HG03108 (cell line): ENCODE data around the gene CHD9NB.
"Not testable (repeated sequence)": the region's sequence is repeated elsewhere in the genome, so short reads cannot be mapped to it uniquely, and the experiment has no call there.

Source experiments
- ATAC-seq: cut with Tn5 transposase; IDR thresholded peaks from one replicate; pipeline ENCODE4 v1.9.1; 2021; ENCODE audit warnings: moderate library complexity; ENCODE audit not compliant: unreplicated experiment

CHD9NB gene

DNA sequence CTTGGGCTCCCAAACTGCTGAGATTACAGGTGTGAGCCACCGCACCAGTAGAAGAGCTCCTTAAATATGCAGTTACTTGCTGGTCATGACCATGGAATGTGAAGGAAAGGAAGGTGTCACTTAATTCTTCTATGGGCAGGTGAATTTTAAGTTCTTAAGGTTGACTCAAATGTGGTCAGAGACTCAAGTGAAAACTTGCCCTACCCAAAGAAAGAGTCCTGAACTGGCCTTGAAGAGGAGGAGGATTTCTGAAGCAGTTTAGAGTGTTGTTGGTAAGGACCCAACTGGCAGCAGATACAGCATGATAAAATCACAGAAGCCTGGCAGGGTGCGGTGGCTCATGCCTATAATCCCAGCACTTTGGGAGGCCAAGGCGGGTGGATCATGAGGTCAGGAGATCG is 31.4 kb upstream of the CHD9NB start:
- ATAC-seq = no peak

DNA sequence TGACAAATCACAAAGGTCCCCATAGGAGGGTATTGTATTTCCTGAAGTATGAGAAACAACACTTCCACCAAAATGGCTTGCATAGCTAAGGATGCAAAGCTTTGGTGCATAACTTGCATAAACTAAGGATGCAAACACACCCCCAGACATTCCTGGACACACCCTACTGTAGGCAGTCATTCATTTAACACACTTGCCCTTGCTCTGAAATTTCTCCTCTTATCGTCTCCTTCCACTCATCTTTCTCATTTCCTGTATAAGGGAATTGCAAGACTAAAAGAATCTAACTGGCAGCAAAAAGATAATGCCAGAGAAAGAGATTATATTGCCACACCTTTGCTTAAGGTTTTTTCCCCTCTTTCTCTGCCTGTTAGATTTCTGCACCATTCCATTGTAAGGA is 30.4 kb upstream of the CHD9NB start:
- no peak for ATAC-seq

DNA sequence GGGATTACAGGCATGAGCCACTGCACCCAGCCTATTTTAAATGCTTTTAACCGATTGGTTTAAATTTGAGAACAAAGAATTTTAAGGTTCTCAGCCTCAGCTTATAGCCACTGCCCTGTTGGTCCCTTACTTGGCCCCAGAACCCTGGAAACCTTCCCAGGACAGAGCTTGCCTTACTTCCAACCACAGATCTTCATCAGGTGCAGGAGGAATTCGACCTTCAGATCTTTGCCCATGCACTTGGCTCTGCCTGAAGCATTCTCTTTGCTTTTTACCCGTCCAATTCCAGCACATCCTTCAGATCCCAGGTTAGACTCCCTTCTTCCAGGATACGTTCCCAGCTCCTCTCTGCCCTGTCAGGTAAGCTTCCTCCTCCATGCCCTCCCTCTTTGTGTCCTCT is 29.8 kb upstream of the CHD9NB start:
- no peak for ATAC-seq

DNA sequence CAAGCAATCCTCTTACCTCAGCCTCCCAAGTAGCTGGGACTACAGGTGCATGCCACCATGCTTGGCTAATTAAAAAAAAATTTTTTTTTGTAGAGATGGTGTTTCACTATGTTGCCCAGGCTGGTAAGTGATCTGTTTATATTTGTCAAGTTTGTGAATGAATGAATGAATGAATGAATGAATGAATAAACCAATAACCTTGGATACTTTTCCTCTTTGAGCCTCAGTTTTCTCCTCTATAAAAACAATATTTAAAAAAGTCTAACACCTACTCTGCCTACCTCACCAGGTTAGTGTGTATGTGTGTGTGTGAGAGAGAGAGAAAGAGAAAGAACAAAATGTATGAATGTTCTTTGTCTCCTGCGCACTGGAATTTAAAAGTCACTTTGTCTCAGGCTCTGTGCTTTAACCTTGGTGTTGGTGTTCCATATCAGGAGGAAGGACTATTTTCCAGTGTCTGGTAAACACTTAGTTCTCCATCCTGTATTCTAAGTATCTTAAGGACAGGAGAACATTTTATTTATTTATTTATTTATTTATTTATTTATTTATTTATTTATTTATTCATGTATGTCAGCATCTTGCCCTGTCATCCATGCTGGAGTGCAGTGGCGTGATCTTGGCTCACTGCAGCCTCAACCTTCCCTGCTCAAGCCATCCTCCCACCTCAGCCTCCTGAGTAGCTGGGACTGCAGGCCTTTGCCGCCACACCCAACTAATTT is 29.1 kb upstream of the CHD9NB start:
- no peak for ATAC-seq

DNA sequence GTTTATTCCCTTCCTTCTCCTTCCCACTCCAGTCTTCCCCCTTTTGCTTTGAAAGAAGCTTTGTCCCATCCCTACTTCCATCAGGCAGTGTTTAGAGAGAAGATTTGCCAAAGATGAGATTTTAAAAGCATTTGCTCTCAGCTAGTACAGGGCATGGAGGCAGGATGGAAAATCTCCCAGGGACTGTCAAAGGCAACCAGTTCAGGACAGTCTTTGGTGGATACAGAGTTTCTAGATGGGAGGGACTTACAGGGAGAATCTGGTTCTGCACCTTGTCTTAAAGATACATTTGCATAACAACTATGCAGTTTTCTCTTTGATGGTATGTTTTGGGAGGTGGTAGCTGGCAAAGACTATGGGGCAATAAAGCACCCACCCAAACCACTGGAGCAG is 28.3 kb upstream of the CHD9NB start:
- ATAC-seq = no peak

DNA sequence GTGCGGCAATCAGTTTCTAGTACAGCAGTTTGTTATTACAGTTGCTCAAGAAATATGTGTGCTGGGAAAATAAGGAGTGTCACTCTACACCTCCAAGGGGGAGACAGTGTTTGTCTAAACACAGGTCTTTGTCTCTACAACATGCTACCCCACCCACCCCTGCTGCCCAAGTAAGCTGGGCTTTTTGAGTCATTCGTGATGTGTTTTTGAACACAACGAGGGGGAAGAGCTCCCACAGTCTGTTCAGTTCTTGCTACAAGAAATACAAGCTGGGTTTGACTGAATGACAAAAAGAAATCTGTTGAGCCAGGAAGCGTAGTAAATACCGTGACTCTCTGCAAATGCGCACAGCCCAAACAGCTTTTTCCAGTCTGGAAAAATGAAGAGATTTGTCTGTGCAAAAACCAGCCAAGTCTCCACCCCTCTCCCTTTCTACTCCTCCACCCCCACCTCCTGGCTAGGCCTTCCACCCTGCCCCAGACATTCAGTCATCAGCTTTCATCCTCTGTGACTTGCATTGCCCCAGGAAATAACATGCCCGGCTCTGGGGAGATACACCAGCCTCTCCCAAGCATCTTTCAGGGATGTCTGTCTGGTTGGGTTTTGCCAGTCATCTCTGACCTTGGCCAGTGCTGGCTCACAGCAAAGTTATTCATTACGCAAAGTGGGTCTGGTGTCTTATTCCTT is 27.8 kb upstream of the CHD9NB start:
- no peak for ATAC-seq

DNA sequence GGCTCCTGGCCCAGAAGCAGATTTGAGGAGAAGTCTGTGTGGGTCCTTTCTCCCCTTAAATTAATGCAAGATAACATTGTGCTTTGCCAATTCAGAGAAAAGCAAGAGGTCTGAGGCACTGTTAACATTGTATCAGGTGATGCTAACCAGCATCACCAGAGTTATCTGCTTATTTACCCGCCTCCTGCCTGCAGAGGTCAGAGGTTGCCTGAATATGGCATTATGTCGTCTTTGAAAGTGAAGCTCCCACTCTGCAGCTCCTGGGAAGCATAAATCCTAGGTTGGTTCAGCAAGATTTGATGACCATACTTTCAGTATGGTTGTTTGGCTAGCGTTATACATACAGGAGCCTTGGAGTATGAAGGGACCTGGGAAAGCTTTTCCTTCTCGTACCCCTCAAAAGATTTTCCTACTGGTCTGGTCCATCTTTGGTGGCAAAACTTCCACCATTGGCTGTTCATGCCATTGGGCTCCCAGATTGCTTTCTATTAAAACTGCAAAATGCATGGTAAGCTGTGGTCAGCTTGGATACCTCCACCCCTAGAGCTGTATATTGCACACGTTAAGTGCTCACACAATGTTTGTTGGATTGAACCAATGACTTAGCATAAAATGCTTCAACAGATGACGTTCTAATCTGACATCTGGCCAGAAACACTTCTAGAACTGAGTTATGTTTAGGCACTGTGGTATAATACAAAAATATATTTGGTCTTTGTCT is 26.2 kb upstream of the CHD9NB start:
- no peak for ATAC-seq

DNA sequence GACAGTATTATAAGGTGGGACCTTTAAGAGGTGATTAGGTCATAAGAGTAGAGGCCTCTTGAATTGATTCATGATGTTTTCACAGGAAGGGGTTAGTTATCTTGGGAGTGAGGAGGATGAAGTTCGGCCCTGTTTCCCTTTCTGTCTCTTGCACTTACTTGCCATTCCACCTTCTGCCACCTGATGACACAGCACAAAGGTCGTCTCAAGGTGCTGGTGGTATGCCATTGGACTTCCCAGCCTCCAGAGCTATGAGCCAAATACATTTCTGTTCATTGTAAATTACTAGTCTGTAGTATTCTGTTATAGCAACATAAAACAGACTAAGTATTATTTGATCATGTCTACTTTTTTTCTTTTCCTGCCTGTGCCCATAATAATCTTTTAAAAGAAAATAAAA is 25.6 kb upstream of the CHD9NB start:
- ATAC-seq = no peak

DNA sequence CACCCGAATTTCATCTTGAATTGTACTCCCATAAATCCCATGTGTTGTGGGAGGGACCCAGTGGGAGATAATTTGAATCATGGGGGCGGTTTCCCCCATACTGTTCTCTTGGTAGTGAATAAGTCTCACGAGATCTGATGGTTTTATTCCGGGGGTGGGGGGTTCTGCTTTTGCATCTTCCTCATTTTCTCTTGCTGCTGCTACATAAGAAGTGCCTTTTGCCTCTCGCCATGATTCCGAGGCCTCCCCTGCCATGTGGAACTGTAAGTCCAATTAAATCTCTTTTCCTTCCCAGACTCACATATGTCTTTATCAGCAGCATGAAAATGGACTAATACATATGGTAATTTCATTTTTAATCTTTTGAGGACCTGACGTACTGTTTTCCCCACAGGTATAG is 22.8 kb upstream of the CHD9NB start:
- ATAC-seq = not testable (repeated sequence)

DNA sequence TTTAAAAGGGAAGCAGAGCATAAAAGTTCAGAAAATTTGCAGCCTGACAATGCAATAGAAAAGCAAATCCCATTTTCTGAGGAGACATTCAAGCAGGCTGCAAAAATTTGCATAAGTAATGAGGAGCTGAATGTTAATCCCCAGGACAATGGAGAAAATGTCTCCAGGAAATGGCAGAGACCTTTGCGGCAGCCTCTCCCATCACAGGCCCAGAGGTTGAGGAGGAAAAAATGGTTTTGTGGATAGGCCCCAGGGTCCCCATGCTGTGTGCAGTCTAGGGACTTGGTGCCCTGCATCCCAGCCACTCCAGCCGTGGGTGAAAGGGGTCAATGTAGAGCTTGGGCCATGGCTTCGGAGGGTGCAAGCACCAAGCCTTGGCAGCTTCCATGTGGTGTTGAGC is 21.6 kb upstream of the CHD9NB start:
- not testable (repeated sequence) for ATAC-seq

DNA sequence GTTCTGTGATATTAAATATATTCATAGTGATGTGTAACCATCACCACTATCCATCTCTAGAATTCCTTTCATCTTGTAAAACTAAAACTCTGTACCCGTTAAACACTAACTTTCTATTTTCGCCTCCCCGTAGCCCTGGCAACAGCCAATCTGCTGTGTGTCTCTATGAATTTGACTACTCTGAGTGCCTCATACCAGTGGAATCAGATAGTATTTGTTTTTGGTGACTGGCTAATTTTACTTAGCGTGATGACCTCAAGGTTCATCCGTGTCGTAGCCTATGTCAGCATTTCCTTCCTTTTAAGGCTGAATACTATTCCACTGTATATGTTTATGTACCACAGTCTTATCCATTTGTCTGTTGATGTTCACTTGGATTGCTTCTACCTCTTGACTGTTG is 20.3 kb upstream of the CHD9NB start:
- no peak for ATAC-seq

DNA sequence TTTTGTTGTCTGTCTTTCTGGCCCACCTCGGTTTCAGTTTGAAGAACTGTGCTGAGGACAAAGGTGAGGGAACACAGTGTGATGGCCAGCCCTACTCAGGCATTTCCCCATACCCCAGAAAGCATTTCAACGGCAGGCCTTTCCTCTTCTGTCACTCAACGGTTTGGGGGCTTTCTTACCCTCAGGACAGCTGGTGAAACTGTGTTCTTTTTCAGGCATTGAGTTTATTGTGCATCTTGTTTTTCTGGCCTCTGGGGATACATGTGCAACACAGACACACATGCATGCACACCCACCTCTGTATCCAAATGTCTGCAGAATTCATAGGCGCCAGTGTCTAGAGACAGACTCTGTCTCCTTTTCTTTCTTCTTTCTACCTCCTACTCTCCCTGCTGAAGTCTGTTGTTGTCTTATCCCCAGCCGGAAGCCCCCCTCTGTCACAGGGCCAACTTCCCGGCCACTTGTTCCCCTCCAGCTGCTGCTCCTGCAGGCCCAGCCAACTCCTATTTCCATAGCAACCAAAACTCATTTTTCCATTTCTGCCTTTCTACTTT is 19.1 kb upstream of the CHD9NB start:
- peak; percentile 41 for ATAC-seq

DNA sequence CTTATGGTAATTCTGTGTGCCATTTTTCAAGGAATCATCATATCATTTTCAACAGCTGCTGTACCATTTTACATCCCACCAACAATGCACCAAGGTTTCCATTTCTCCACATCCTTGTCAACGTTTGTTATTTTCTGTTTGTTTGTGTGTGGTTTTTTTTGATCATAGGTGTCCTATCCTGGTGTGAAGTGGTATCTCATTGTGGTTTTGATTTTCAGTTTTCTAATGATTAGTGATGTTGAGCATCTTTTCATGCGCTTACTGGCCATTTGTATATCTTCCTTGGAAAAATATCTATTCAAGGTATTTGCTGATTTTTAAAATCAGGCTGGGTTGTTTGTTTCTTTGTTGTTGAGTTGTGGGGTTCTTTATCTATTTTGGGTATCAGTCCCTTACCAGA is 17.1 kb upstream of the CHD9NB start:
- ATAC-seq = no peak

DNA sequence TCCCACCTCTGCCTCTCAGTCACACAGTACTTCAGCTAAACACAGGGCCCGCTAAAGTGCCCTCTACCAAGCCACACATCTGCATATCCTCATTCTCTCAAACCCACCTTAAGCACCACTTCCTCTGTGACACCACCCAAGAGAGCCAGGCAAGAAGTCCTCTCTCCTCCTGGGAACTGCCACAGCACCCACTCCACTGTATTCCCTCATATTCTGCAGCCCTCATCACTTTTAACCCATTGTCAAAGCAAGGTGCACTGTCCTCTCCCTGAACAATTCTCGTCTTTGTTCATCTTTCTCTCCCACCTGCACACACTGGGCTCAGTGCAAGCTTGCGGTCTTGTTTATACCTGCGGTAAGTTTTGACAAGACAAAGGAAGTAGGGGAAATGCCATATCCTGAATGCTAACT is 15.7 kb upstream of the CHD9NB start:
- ATAC-seq = peak; percentile 47

DNA sequence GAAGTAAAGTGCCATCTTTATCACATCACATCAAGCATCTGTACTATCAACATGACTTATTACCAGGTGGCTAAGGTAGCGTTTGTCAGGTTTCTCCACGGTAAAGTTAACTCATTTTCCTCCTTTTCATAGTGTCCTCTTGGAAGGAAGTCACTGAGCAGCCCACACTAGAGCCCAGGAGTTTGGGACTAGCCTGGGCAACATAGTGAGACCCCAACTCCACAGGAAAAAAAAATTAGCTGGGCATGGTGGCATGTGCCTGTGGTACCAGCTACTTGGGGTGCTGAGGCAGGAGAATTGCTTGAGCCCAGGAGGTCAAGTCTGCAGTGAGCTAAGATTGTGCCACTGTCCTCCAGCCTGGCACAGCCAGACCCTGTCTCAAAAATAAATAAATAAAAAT is 15.0 kb upstream of the CHD9NB start:
- no peak for ATAC-seq

DNA sequence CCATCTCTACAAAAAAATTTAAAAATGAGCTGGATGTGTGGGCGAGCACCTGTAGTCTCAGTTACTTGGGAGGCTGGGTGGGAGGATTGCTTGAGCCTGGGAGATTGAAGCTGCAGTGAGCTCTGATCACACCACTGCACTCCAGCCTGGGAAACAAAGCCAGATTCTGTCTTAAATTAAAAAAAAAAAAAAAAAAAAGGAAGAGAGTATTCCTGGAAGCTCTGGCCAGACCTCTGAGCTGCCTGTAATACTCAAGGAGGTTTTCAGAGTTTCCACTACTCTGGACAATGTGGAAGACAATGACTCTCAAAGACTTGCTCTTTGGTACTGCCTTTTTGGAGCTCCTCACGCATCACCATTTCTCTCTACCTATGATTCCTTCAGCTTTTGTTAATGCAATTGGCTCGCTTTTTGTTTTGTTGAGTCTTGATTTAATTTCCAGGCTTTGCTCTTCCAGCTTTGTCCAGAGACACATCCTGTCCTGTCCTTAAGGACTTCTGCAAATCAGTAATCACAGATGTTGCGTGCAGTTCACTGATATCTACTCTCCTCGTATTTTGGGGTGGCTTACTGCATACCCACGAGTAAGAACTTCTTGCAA is 12.9 kb upstream of the CHD9NB start:
- no peak for ATAC-seq

DNA sequence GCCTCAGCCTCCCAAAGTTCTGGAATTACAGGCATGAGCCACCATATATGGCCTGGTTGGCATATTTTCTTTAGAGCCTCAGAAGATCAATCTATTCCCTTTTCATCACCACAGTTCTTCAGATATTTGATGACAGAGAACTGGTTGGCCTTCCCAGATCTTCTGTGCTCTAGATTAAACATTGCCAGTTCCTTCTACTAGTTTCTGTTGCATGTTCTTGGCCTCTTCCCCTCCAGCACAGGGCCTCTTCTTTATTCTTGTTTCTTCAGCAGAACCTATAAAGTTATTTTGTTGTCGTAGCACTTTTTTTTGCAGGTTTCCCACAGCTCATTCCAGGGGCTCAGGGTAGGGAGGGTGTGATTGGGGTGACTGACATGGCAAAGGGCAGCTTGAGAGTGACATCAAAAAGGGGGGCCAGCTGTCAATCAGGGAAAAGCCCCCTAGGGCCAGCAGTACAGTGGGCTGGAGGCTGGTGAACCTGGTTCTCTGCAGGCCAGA is 11.4 kb upstream of the CHD9NB start:
- ATAC-seq = no peak

DNA sequence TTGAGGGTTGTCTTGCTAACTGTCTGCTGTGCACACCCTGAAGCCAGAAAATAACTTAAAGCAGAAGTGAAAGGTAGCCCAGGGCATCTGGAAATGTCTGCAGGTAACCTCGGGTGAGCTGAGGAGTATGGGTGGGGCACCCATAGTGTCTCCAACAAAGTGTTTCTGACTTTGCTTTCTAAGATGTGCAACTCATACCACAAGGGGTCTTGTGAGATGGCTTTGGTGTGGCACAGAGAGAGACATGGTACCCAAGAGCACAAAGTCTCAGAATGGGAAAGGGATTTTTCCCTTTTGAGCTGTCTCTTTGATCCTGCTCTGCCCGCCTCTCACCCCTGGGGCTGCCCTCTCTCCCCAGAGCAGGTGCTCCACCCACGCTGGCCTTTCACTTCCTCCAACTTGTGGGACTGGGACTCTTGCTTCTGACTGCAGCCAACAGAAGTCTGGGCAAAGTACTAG is 9.0 kb upstream of the CHD9NB start:
- peak; percentile 83 for ATAC-seq

DNA sequence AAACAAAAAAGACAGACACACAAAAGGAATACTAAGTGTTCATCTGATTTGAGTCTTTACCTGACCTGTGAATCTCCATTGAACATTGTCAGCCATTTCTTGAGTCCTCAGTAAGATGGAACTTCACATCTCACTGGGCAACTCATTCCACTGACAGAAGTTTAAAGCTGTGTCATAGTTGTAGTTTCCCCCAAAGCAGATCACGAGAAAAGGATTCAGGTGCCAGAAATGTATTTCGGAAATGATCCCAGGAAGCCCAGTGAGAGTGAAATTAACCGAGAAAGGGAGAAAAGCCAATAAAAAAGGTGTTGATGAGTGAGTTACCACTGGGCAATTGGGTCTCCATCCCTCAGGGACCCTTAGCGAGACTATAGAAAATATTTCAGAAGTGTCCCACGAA is 8.6 kb upstream of the CHD9NB start:
- no peak for ATAC-seq

DNA sequence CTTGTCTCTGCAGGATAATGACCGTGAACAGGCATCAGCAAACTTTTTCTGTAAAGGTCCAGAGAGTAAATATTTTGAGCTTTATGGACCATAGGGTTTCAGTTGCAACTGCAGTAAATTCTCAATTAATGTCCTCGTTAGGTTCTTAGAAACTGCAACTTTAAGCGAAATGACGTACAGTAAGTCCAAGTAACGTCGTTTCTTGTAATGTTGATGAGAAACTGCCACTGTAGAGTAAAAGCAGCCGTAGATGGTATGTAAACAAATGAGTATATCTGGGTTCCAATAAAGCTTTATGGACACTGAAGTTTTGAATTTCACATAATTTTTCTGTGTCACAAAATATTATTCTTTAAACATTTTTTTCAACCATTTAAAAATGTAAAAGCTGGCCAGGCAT is 7.0 kb upstream of the CHD9NB start:
- no peak for ATAC-seq

DNA sequence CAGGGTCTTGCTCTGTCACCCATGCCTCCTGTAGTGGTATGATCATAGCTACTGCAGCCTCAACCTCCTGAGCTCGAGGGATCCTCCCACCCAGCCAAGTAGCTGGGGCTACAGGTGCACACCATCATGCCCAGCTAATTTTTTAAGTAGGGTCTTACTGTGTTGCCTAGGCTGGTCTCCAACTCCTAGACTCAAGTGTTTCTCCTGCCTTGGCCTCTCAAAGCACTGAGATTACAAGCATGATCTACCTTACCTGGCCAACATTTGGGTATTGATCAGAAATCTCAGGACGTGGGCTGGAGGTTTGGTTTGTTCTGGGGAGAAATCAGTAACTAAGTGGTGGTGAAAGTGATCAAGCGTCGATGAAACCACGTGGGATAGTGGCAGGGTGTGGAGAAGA is 6.2 kb upstream of the CHD9NB start:
- ATAC-seq = no peak
